OCI-M1 (cell line): Measurements from ENCODE around the gene OTOF.

Experiments used
- DNase-seq: peaks from one replicate; lab custom pipeline; 2025; lab: John Stamatoyannopoulos, UW

Gene OTOF

GRCh38 chr2:26477911-26478253, at the start of gene OTOF:
Gene OTOF, minus strand, starts transcription at chr2:26478124.
- no peak for DNase-seq

GRCh38 chr2:26526589-26526988, 48.7 kb upstream of the OTOF start:
- DNase-seq, result no peak

DNA sequence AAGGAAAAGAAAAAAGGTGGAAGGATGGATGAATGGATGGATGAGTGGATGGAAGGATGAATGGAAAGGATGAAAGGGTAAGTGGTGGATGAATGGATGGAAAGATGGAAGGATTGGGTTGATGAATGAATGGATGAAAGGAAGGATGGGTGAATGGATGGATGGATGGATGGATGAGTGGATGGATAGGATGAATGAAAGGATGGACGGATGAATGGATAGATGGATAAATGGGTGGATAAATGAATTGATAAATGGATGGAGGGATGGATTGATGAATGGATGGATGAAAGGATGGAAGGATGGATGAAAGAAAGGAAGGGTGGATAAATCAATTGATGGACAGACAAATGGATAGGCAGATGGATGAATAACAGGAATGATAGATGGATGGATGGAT, 48.2 kb upstream of the OTOF start:
- DNase-seq, result no peak

DNA sequence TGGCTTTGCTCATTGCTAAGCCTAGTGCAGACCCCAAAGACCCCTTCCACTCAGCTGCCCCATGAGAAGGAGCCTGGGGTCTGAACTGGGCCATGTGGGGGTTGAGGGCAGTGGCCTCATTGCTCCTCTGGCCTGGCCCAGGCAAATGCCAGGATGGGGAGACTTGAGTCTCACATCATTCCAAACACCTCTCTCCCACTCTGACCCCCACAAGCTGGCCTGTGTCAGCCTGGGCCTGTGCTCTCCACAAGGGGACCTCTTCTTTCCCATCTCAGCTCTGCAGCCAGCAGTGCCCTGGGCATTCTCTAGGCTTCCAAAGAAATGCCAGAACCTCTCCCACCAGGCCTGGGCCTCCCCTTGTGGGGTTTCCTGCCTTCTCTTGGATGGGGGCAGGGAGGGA, 45.8 kb upstream of the OTOF start:
- DNase-seq, result no peak

GRCh38 chr2:26522751-26523171, 44.8 kb upstream of the OTOF start:
- DNase-seq, result no peak

GRCh38 chr2:26522325-26522724, 44.4 kb upstream of the OTOF start:
- DNase-seq, result no peak

DNA sequence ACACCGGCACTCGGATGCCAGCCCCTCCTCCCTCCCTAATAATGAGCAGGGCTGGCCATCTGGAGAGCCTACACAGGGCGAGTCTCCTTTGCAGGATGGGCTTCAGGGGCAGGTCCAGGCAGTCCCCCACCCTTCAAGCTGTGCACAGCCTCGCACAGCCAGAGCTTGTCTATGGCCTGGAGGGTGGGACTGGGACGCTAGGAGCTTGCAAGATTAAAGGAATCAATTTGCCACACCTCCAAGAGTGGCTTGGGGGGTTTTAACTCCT, 43.9 kb upstream of the OTOF start:
- DNase-seq, result no peak

DNA sequence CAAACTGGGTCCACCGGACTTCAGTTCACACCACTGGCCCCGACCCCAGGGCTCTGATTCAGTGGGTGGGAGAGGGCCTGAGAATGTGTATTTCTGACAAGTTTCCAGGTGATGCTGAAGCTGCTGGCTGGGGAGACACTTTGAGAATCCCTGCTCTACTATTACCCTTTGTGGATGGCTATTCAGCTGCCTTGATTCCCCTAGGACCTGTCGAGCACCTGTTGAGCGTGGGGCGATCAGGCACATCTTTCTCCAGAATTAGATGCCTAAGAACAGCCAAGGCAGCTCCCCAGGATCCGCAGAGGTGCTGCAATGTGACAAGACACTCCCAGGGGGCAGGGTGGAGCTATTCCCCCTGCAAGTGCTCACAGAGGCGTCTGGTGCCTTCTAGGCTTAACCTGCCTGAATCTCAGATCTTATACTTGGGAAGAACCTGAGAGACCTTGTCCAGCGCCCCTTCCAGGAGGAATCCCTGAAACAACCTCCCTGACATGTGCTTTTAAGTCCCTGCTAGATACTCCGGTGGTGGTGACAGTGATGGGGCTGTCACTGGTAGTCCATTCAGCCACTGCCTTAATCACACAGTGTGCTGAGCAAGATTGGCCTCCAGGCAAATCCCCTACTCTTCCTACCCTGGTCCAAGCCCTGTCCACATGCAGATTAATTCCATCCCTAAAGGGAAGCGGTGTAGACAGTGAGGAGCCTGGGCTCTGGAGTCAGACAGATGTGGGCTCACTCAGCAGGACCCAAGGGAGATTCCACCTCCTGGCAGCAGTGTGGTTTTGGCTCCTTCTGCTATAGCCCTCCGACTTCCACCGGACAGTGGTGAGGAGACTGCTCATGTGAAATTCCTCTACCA, 43.4 kb upstream of the OTOF start:
- peak; percentile 30 for DNase-seq

DNA sequence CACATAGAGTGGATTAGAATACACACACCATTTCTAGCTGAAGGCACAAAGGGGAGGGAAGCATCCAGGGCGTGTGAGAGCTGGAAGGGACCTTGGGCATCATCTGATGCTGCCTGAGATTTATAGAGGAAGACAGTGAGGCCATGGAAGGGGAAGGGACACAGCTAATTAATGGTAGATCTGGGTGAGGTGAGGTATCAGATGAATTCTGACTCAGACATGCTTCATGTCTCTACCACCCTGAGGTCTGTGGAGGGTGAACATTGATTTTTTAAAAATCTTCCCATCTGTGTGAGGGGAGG, 42.2 kb upstream of the OTOF start:
- no peak for DNase-seq

GRCh38 chr2:26519396-26520147, 41.6 kb upstream of the OTOF start:
- DNase-seq, result peak; percentile 47

GRCh38 chr2:26516781-26517180, 38.9 kb upstream of the OTOF start:
- no peak for DNase-seq

DNA sequence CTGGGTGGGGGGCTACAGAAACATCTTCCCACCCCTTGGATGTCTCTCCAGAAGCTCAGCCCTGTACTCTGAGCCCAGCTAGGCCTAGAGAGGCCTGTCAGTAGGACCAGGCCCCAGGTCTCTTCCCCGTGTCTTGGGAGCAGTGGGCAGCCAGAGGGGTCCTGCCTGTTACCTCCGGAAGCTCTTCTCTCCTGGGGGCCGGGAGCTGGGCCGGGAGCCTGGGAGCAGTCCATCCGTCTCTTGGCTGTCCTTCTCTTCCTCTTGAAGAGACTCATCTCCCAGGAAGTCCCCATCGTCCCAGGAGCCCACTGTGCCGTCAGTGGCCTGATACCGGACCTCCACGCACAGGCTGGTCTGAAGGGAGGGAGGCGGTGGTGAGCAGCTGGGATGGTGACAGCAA, 38.3 kb upstream of the OTOF start:
- no peak for DNase-seq

DNA sequence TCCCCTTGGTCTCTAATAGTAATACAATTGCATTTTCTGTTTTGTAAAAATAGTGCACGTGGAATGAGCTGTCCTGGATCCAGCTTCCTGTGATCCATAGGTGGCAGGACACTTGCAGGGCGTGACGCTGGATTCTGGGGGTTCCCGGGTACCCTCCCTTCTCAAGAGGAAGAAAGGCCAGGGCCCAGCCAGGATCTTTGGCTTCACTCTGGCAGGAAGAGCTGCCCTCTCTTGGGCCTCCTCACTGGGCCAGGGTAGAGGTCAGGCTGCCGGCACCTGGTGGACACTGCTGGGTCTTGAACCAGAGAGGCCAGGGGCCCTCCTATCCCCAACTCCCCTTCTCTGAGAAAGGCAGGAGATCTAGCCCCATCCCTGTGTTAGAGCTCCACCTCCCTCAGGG, 37.8 kb upstream of the OTOF start:
- DNase-seq, result no peak

DNA sequence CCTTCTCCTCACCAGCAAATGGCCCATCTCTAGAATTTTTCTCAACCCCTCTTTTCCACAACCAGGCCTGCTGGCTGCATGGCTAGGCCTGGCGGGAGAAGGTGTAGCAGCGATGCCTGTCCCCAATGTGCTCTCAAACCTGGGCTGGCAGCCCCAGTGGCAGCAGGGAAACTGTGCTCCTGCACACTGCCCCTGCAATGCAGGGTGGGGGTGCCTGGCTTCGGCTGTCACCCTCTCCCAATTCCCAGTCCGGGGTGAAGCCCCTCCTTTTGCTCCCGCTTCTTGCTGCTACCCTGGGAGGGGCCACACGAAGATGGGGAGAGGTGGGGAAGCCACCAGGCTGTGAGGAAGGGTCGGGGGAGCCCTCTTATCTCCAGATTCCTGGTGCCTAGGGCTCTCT, 36.1 kb upstream of the OTOF start:
- DNase-seq, result no peak

GRCh38 chr2:26513261-26513660, 35.3 kb upstream of the OTOF start:
- DNase-seq, result no peak

DNA sequence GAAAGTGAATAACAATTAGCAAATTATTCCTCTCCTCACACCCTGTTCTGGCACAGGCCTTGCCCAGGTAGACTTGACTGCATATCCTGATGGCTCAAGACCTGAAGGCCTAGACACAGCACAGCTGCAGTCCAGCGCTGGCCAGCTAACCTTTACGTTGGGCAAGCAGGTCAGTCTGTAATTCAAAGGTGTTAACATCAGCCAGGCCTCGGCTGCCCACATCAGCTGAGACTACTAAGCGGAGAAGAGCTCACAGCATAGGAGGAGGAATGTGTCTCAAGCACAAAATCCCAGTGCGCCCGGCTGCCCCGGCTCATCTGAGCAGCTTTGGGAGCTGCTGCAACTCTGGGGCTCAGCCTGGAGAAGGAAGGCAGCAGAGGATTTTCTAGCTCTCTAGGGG, 33.5 kb upstream of the OTOF start:
- DNase-seq, result no peak

DNA sequence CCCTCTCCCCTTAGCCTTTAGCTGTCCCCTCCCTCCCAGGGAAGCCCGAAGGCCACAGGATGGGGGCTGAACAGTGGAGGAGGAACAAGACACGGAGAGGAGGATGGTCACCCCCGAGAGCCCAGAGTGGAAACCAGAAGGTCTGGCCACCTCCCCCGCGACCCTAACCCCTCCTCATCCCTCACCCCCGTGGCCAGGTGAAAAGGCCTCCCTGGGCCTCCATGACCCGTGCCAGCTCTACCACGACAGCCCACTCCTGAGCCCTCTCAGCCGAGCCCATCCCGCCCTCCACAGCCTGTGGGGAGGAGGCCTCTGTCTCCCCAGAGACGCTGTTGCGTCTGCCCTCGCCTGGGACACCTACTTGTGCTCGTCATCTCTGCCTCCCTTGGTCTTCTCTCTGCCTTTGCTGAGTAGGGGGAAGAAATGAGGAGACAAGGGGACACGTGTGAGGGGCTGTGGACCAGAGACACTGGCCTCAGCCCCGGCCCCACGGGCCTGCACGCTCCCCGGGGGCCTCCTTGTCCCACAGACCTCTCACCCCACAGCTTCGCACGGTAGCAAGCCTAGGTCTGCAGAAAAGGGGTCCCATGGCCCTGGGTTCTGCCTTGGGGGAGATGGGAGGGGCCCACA, 32.5 kb upstream of the OTOF start:
- DNase-seq, result no peak

- no peak for DNase-seq
These were observed 31.2 kb upstream of the OTOF start for GRCh38 chr2:26509141-26509540.

DNA sequence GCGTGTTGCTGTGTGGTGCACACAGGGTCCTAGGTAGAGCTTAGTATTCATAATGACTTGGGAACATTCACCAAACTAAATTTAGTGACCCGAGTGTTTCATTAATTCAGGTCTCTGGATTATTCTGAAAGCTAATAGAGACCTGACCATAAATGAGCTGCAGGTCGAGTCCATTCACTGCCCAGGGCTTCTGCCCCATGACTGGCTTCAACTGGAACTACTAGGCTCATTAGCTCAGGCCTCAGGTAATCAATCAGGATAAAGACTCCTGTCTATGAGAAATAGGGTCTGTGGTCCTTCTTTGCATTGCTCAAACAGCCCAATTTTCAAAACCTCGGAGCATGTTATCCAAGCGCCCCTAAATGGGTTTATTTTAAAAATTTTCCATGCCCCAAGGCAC, 30.0 kb upstream of the OTOF start:
- DNase-seq, result no peak

GRCh38 chr2:26507088-26507487, 29.2 kb upstream of the OTOF start:
- no peak for DNase-seq

GRCh38 chr2:26506279-26506678, 28.4 kb upstream of the OTOF start:
- DNase-seq, result no peak

DNA sequence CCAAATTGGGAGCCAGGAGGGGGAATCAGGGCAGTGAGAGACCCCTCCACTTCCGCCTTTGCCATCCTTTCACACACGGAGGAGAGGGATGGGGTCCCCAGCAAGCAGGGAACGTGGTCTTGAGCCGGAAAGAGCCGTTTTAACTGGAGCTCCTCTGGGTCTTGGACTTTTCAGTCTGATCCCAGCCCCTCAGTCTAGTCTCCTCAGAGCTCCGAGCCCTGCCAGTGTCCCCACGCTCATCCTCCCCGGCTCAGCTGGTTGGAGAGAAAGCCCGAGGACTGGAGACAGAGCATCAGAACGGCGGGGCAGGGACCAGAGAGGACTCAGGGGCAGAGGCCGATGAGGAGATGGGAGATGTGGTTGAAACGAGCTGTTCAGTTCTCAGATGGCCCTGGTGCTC, 26.1 kb upstream of the OTOF start:
- DNase-seq, result no peak

DNA sequence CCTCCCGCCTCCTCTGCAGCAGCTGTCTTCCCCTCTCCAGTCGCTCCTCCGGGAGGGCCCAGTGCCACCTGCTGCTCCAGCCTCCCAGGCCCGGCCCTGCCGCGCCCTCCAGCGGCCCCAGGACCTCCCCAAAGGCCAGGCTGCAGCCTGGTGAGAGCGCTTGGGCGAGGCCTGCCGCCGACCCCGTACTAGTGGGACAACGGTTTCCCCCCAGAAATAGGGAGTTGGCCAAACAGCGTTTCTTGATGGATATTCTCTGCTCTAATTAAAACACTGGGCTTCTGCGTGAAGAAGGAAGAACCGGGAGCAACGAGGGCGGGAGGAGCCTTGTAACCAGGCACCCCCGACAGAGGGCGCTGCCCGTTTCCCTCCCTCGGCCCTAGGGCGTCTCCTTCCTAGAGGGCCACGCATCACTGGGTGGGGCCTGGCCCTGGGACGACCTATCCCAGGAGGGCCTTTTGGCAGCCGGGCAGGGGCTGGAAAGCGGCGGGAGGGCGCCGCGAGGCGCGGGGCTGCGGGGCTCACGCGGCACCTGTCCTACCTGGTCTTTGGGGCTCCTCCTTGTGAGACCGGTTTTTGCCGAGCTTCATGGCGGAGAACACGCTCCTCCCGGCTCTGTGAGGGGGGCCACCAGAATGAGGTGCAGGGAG, 25.4 kb upstream of the OTOF start:
- peak; percentile 94 for DNase-seq
